D721Med (cell line): Measurements from ENCODE around the gene EGLN1.

Experiments used
- DNase-seq: peaks from one replicate; pipeline ENCODE4 v3.0.0; 2011; ENCODE audit warnings: low spot score; ENCODE audit not compliant: insufficient read length
- FAIRE-seq: peaks from 2 replicates; lab custom pipeline; 2011; peaks lifted over from hg19 to GRCh38; lab: Jason Lieb, UNC
- CTCF ChIP-seq: IDR thresholded peaks from 2 replicates; pipeline ENCODE4 v1.5.1; 2012; ENCODE audit warnings: mild to moderate bottlenecking, control low read depth; ENCODE audit not compliant: insufficient read depth; ENCODE audit errors: missing control alignments

The EGLN1 gene

GRCh38 chr1:231374394-231374793 lies 47.7 kb downstream of the EGLN1 start:
- no peak for TF ChIP-seq CTCF
- FAIRE-seq (no peak), DNase-seq (no peak)

- FAIRE-seq (no peak), DNase-seq (no peak)
- no peak for TF ChIP-seq CTCF
These were observed 49.6 kb downstream of the EGLN1 start for GRCh38 chr1:231372501-231372900.

- DNase-seq (no peak), FAIRE-seq (no peak)
These were observed 52.8 kb downstream of the EGLN1 start for GRCh38 chr1:231369282-231369681.

GRCh38 chr1:231364192-231364591 lies 57.9 kb downstream of the EGLN1 start:
- TF ChIP-seq CTCF, result no peak
- DNase-seq (no peak), FAIRE-seq (peak; percentile 69)

More at GRCh38 chr1:231369282-231369681, 52.8 kb downstream of the EGLN1 start:
- no peak for TF ChIP-seq CTCF

GRCh38 chr1:231363624-231364023 lies 58.5 kb downstream of the EGLN1 start:
- FAIRE-seq (peak; percentile 21), DNase-seq (no peak)
- TF ChIP-seq CTCF, result no peak

GRCh38 chr1:231362325-231362724 lies 59.8 kb downstream of the EGLN1 start:
- FAIRE-seq (no peak), DNase-seq (no peak)
- no peak for TF ChIP-seq CTCF

- no peak for TF ChIP-seq CTCF
- FAIRE-seq, result peak; percentile 29
- DNase-seq, result no peak
These were observed 63.0 kb downstream of the EGLN1 start for GRCh38 chr1:231359113-231359512.
